Liver (tissue), 3 donors: ENCODE data around the gene RELA.

Experiments used
- JUND ChIP-seq, 2 donors: IDR thresholded peaks; 2 replicates each; pipeline ENCODE4 v1.6.1; 2016; ENCODE audit warnings: antibody characterized with exemption in 2 of 2
- MAX ChIP-seq: IDR thresholded peaks from 2 replicates; pipeline ENCODE4 v1.6.1; 2016; ENCODE audit warnings: antibody characterized with exemption
- RAD21 ChIP-seq, 2 donors: IDR thresholded peaks; 2 replicates each; pipeline ENCODE4 v1.6.1; 2016; ENCODE audit warnings: antibody characterized with exemption in 2 of 2, mild to moderate bottlenecking in 2 of 2
- REST ChIP-seq: IDR thresholded peaks from 2 replicates; pipeline ENCODE4 v1.6.1; 2016; ENCODE audit warnings: antibody characterized with exemption, mild to moderate bottlenecking
- SP1 ChIP-seq: IDR thresholded peaks from 2 replicates; pipeline ENCODE4 v1.6.1; 2018; ENCODE audit warnings: antibody characterized with exemption, mild to moderate bottlenecking
- TAF1 ChIP-seq: conservative IDR thresholded peaks from 2 replicates; pipeline ENCODE4 v1.6.1; 2016; ENCODE audit warnings: antibody characterized with exemption, mild to moderate bottlenecking
- YY1 ChIP-seq: IDR thresholded peaks from 2 replicates; pipeline ENCODE4 v1.6.1; 2016; ENCODE audit warnings: antibody characterized with exemption, mild to moderate bottlenecking
- TF ChIP-seq, protein P1 (sequence below): IDR thresholded peaks from 2 replicates; pipeline ENCODE4 v1.6.1; 2016; ENCODE audit warnings: antibody characterized with exemption
- TF ChIP-seq, protein P2 (sequence below): fragments of 150-350 bp; IDR thresholded peaks from 2 replicates; pipeline ENCODE4 v1.5.1; 2017; ENCODE audit warnings: improper control_type of control experiment, low read depth, low read length; ENCODE audit not compliant: missing input control
- TF ChIP-seq, protein P3 (sequence below): IDR thresholded peaks from 2 replicates; pipeline ENCODE4 v1.6.1; 2016; ENCODE audit warnings: antibody characterized with exemption
- donor health status: healthy.
- donor health status: healthy.

- TF ChIP-seq, protein P1, sequence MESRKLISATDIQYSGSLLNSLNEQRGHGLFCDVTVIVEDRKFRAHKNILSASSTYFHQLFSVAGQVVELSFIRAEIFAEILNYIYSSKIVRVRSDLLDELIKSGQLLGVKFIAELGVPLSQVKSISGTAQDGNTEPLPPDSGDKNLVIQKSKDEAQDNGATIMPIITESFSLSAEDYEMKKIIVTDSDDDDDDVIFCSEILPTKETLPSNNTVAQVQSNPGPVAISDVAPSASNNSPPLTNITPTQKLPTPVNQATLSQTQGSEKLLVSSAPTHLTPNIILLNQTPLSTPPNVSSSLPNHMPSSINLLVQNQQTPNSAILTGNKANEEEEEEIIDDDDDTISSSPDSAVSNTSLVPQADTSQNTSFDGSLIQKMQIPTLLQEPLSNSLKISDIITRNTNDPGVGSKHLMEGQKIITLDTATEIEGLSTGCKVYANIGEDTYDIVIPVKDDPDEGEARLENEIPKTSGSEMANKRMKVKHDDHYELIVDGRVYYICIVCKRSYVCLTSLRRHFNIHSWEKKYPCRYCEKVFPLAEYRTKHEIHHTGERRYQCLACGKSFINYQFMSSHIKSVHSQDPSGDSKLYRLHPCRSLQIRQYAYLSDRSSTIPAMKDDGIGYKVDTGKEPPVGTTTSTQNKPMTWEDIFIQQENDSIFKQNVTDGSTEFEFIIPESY: no peak
- TF ChIP-seq YY1 (no peak), TAF1 (no peak), SP1 (no peak), MAX (no peak), RAD21 (IDR thresholded peaks at IDR 0.05) (no peak), JUND (IDR thresholded peaks at IDR 0.05) (no peak), REST (no peak)
- TF ChIP-seq, protein P2, sequence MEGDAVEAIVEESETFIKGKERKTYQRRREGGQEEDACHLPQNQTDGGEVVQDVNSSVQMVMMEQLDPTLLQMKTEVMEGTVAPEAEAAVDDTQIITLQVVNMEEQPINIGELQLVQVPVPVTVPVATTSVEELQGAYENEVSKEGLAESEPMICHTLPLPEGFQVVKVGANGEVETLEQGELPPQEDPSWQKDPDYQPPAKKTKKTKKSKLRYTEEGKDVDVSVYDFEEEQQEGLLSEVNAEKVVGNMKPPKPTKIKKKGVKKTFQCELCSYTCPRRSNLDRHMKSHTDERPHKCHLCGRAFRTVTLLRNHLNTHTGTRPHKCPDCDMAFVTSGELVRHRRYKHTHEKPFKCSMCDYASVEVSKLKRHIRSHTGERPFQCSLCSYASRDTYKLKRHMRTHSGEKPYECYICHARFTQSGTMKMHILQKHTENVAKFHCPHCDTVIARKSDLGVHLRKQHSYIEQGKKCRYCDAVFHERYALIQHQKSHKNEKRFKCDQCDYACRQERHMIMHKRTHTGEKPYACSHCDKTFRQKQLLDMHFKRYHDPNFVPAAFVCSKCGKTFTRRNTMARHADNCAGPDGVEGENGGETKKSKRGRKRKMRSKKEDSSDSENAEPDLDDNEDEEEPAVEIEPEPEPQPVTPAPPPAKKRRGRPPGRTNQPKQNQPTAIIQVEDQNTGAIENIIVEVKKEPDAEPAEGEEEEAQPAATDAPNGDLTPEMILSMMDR: no peak
- TF ChIP-seq, protein P3, sequence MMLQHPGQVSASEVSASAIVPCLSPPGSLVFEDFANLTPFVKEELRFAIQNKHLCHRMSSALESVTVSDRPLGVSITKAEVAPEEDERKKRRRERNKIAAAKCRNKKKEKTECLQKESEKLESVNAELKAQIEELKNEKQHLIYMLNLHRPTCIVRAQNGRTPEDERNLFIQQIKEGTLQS: no peak
Observed at GRCh38 chr11:65607614-65608426, 54.9 kb downstream of the RELA start.
